OCI-LY7 (cell line): Measurements from ENCODE around the gene SLC27A1.

Experiments used
- CTCF ChIP-seq: fragments of 200-600 bp; sonication (generic); conservative IDR thresholded peaks from 2 replicates; pipeline ENCODE4 v1.5.1; 2014; ENCODE audit warnings: mild to moderate bottlenecking, antibody characterized with exemption, low read length, moderate library complexity, mixed read lengths
- EZH2phosphoT487 ChIP-seq: fragments of 200-600 bp; sonication (generic); IDR thresholded peaks from 2 replicates; pipeline ENCODE4 v1.6.1; 2018; ENCODE audit warnings: low read depth, borderline replicate concordance, mild to moderate bottlenecking, mixed run types, antibody characterized with exemption, low read length, moderate library complexity, mixed read lengths

GRCh38 chr19:17538684-17539237 is 68.4 kb downstream of the SLC27A1 start:
- TF ChIP-seq CTCF (no peak), EZH2phosphoT487 (no peak)
